GM19328 (cell line): ENCODE results near the gene SRMS.
"Not testable (repeated sequence)": the region's sequence is repeated elsewhere in the genome, so short reads cannot be mapped to it uniquely, and the experiment has no call there.

Experiments
- ATAC-seq: cut with Tn5 transposase; IDR thresholded peaks from one replicate; pipeline ENCODE4 v1.9.1; 2021; ENCODE audit warnings: mild to moderate bottlenecking, moderate library complexity; ENCODE audit not compliant: unreplicated experiment

SRMS gene

GRCh38 chr20:63525185-63525584 lies 22.4 kb downstream of the SRMS start:
- no peak for ATAC-seq

GRCh38 chr20:63522981-63523611 lies 24.5 kb downstream of the SRMS start:
- ATAC-seq = no peak

- no peak for ATAC-seq
These were observed 25.3 kb downstream of the SRMS start for GRCh38 chr20:63522091-63522868.

DNA sequence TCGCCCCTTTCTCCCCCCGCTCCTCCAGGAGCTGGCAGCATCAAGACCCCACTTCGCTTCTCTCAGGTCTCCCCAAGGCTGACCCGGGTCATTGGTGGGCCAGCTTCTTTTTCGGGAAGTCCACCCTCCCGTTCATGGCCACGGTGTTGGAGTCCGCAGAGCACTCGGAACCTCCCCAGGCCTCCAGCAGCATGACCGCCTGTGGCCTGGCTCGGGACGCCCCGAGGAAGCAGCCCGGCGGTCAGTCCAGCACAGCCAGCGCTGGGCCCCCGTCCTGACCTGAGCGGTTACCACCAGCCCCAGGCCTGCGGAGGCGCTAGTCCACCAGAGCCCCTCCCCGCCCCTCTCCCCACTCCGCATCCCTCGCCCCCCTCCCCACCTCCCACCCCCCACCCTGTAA lies 25.9 kb downstream of the SRMS start:
- ATAC-seq = no peak

DNA sequence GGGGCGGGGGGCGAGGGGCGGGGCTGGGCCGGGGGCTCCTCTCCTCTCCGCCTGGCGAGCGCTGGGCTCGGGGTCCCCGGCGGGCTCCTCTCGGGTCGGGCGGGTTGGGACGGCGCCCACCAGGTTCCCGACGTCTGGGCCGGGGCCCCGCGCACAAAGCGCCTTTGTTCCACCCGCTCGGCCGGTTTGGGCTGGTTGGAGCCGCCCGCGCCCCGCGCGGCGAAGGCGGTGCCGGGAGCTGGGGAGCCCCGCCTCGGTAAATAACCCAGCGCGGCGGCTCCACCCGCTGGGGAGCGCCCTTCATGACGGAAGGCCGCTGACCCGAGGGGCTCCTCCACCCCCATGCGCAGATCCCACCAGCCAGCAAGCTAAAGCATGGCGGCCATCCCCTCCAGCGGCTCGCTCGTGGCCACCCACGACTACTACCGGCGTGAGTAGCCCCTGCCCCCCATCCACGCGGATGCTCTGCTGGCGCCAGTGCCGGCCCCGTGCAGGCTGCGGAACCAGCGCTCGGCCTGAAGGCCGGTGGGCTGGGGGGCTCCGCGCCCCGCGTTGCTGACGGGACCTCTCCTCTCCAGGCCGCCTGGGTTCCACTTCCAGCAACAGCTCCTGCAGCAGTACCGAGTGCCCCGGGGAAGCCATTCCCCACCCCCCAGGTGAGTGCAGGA lies 26.5 kb downstream of the SRMS start:
- ATAC-seq = peak; percentile 32

- peak; percentile 73 for ATAC-seq
These were observed 27.0 kb downstream of the SRMS start, which contains the start of gene PPDPF for GRCh38 chr20:63520504-63520933. Gene PPDPF (plus strand): TSS chr20:63520765. CDS start chr20:63521309, 544 bp downstream.

GRCh38 chr20:63519668-63520503 lies 27.7 kb downstream of the SRMS start:
- ATAC-seq = peak; percentile 38

DNA sequence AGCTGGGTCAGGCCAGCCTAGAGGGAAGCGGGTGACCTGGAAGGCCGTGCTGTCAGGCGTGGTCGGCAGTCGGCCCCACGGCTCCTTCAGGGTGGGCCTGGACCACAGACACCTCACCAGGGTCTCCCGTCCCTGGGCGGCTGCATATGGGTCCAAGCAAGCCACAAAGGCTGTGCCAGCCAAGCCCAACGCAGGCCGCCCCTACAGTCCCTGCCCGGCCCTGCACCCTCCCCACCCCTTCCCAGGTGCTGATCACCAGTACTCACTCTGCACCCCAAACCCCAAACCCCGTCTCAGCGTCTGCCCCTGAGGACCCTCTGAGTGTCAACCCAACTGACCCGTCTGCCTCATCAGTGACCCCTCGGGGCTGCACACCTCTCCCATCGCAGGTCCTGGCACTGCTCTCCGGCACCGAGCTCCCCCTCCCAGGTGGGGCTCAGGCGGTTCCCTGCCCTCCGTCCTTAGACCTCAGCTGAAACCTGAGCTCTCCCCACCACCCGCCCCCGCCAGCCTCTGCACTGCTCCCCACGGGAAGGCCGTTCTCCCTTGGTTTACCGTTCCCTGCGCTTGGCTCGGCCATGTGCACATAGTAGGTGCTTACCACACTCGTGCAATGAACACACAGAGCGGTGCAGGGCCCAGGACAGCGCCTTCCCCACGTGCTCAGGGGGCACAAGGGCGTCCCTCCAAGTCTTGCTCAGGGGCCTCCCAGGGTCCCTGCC lies 28.4 kb downstream of the SRMS start:
- no peak for ATAC-seq

- ATAC-seq = no peak
These were observed 29.1 kb downstream of the SRMS start for GRCh38 chr20:63518351-63518861.

DNA sequence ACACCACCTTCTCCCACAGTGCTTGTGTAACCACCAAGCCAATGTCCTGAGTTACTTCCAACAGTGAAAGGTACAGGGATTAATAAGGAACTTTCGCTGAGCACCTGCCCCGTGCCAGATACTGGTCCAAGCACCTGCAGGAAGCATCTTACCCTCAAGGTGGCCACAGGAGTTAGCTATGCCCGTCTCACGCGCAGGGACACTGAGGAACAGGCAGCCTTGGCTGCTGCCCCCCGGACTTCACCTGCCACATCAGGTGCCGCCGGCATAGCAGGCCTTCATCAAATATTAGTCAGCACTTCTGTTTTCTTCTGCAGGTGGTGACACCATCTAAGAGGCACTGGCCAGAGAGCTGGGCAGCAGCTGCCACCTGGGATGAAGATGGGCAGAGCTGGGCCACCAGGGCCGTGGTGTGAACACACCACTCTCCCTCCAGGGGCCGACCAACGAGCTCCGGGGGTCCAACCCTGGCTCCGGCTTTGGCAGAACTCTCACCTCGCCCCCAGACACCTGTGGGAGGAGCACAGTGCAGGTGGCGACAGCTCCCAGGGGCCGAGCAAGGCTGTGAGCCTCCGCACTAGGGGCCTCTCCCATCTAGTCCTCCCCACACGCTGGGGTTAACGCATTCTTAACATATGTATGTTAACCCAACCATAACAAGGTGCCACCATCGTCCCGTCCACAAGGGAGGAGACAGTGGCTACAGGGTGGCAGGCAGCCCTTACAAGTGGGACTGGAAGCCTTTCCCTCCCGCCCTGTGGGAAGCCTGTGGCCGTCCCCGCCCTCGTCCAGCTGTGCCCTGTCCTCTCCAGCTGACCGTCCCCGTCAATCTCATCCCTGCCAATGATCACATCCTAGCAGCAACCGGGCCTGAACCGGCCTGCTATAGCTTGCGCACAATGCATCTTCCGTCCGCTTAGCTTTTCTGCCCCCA lies 29.9 kb downstream of the SRMS start:
- no peak for ATAC-seq

DNA sequence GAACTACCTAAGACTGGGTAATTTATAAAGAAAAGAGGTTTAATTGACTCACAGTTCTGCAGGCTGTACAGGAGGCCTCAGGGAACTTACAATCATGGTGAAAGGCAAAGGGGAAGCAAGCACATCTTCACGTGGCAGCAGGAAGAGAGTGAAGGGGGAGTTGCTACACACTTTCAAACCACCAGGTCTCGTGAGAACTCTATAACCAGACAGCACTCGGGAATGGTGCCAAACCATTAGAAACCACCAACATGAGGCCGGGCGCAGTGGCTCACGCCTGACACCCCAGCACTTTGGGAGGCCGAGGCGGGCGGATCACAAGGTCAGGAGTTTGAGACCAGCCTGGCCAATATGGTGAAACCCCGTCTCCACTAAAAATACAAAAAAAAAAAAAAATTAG lies 33.0 kb downstream of the SRMS start:
- ATAC-seq = not testable (repeated sequence)

DNA sequence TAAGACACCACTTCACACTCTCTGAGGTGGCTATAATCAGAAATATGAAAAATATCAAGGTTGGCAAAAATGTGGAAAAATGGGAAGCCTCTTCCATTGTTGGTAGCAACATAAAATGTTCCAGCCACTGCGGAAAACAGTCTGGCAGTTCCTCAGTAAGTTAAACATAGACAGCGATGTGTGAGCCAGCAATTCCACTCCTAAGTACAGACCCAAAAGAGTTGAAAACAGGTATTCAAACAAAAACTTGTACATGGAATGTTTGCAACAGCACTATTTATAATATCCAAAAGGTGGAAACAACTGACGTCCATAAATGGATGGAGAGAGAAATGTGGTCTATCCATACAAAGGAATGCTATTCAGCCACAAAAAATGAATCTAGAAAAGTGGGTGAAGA lies 34.3 kb downstream of the SRMS start:
- ATAC-seq = no peak

- ATAC-seq = no peak
These were observed 38.4 kb downstream of the SRMS start for GRCh38 chr20:63509088-63509564.

DNA sequence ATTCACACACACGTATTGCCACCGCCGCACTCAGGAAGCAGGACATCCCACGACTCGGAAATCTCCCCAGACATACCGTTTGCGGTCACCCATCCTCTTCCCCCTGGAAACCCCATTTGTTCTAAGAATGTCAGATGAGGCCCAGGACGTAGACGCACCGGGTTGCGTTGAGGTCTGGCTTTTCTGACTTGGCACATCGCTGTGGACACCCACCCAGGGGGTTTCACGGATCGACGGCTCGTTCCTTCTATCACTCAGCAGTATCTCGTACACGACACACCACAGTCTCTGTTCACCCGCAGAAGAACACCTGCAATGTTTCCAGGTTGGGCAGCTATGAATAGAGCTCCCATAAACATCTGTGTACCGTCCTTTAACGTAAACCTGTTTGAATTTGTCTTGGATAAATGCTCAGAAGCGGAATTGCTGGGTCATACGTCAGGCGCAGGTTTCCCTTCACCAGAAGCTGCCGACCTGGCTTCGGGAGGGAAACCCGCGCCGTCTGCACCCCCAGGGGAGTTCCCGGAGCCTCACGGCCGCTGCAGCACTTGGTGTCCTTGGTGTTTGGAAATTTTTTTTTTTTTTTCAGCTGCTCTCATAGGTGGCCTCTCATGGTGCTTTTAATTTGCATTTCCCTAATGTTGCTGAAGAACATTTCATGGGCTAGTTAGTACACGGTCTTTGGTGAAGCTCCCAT lies 39.3 kb downstream of the SRMS start:
- ATAC-seq = no peak

GRCh38 chr20:63507083-63507743 lies 40.3 kb downstream of the SRMS start:
- no peak for ATAC-seq

DNA sequence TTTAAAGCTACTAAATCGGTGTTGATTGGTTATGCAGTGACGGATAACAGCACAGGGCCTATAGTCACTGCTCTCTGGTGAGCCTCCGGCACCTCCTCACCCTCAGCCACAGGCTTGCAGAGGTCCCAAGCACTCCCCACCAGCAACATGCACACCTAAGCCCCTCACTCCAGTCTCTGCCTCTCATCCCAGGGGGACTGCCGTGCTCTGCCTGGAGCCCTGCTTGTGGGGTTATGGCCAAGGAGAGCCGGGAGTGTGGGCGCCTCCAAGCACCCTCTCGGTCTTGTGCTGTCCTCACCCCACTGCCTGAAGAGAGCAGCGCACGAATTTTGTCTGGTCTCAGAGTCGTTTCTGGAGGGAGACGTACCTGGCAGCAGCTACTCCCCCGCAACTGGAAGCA lies 41.8 kb downstream of the SRMS start:
- no peak for ATAC-seq

DNA sequence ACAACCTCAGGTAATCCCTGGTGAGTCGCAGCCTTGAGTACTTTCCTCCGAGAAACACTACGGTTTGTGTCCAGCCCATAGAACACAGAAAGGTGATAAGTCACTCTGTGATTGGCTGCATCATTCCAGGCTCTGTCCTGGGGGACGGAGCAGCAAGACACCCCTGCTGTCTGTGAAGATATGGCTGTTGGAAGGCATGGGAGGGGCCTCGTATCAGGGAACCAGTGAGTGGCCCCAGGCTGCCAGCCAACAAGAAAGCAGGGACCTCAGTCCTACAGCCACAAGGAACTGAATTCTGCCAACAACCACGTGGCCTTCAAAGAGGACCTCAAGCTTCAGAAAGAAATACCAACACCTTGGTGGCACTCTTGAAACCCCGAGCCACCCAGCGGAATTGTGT lies 42.3 kb downstream of the SRMS start:
- no peak for ATAC-seq

GRCh38 chr20:63504642-63505041 lies 42.9 kb downstream of the SRMS start:
- no peak for ATAC-seq
